HG02678 (cell line): Measurements from ENCODE around the gene CACNA1D.

ENCODE experiments used
- ATAC-seq: cut with Tn5 transposase; IDR thresholded peaks from one replicate; pipeline ENCODE4 v1.9.1; 2021; ENCODE audit warnings: mild to moderate bottlenecking, moderate library complexity; ENCODE audit not compliant: unreplicated experiment

CACNA1D gene

DNA sequence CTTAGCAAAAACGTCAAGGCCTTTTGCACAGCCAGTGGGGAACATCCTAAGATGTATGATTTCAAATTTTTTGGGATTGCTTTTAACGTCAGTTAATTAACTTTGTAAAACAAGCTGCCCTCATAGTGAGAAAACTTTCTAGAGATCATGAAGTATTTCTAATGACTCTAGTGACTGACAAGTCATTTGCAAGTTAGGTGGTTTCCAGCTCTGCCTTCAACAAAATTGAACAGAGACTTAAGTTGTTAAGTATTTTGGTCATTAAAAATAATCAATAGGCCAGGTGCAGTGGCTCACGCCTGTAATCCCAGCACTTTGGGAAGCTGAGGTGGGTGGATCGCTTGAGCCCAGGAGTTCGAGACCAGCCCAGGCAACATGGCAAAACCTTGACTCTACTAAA is 280.6 kb downstream of the CACNA1D start:
- ATAC-seq: no peak

DNA sequence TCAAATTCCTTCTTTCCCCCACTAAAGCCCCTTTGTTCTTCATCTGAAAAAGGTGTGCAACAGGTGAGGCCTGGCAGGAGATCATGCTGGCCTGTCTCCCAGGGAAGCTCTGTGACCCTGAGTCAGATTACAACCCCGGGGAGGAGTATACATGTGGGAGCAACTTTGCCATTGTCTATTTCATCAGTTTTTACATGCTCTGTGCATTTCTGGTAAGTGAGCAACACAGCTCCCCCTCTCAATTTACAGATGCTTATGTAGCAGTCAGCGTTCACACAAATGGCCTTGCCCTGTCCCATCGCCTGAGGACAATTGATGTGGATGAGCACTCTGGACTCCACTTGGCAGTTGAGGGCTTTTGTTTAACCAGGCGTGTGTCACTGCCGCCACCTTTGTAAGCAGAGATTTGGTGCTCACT is 281.4 kb downstream of the CACNA1D start:
- no peak for ATAC-seq

DNA sequence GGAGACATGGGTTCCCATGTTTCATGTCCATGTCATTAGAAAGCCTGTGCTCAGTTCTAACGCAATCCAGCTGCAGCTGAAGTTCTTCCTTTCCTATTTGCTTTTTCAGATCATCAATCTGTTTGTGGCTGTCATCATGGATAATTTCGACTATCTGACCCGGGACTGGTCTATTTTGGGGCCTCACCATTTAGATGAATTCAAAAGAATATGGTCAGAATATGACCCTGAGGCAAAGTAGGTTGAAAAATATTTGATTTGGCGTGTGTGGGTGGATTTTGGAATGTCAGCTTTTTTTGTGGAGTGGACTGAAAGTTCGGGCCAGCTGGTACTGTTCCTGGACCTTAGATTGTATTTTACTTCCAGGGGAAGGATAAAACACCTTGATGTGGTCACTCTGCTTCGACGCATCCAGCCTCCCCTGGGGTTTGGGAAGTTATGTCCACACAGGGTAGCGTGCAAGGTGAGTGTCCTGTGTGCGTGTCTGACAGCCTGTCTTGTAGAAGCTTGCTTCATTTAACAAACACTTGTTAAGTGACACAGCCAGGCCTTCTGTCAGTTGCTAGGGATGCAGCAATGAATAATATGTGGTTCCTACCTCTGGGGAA is 282.2 kb downstream of the CACNA1D start:
- ATAC-seq: no peak

DNA sequence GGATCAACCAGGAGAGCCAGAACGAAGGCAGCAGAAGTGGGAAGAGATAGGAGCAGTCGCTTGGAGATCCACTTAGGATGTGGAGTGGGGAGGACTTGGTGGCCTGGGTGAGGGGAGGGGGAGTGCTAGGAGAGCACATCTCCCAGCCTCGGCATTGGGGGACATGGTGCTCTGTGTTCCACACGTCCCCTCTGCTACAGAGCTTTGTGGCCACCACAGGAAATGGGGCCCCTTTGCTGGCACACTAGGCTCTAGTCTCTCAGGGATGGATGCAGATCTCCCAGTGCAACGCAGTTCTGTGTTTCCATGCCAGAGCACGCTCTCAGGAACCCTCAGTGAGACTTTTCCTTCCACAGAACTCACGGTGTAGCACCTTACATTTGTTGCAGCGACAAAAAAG is 283.1 kb downstream of the CACNA1D start:
- ATAC-seq: no peak

DNA sequence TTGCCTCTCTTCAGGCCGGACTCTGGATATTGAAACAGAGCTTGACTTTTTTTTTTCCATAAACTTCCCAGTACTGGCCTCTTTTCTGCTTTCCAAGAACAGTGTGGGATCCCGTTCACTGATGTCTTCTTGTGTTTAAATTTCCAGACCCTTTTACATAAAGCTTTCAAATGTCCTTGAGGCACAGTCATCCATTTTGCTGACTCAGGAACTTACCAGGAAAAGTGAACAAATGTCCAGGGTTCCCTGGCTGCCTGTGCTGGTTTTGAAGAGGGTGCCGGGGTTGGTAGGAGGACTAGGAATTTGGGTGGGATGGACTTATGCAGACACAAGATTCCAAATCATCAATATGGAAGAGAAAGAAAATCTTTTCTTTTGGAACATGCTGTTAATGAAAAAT is 283.7 kb downstream of the CACNA1D start:
- no peak for ATAC-seq

DNA sequence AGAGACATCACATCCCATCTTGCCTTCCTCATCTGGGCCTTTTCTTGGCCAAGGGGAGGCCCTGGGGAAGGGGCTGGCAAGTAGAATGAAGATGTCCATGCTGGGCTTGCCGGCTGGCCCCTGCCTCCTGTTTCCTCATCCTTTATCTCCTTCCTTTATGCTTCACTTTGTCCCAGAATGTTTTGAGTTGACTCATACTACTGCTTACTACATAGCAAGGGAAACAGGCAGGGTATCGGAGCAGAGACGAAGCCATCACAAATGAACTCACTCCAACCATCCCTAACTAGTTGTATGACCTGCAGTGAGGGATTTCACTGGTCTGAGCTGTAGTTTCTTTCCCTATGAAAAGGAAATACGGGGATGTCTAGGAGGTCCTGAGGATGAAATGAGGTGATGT is 285.8 kb downstream of the CACNA1D start:
- ATAC-seq: no peak

DNA sequence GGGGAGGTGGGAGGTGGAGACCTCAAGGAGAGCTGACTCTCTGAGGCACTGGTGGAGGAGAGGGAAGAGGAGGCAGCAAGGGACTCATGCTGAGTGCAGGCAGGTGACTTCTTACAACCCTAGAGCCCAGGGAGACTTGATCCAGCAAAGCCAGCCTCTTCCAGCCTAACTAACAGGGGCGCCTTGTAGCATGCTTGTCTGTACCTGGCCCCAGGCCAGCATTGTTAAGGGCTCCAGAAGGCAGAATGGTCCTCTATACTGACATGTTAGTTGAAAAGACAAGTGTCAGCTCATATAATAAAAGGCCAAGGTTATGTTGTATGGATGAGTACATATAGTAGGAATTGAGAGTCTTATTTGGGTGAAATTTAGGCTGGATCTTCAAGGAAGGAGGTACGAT is 286.4 kb downstream of the CACNA1D start:
- ATAC-seq: no peak

DNA sequence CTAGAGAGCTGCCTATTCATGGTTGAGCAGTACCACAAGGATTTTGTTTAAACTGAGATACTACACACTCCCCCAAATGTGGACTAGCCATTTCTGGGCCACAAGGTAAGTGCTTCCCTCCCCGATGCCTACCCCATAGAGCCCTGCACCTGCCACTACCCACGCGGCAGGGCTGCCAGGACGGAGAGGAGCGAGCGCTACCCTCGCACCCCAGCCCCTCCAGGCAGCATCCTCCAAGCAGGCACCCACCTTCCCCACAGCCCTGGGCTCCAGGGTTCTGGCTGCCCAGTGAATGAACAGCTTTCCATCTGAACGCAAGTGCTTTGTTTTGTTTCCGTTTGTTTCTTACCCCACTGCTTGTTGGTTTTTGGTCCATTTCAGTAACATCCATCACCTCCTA is 292.6 kb downstream of the CACNA1D start:
- no peak for ATAC-seq

DNA sequence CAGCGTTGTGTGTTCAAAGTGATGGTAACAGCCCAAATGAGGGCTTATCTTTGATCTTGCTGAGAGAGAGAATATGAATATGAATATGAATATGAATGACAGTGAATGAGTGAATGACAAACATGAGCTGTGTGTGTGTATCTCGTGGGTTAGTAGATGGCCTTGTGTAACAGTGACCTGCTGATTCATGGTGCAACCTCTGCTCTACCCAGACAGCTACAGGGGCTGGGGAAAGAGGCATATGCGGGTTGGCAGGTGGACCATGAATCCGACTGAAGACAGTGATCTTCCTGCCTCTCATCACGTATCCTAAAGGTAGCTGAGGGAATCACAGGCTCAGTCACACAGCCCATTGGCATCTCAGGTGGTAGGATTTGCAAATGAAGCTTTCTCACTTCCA is 293.6 kb downstream of the CACNA1D start:
- no peak for ATAC-seq

DNA sequence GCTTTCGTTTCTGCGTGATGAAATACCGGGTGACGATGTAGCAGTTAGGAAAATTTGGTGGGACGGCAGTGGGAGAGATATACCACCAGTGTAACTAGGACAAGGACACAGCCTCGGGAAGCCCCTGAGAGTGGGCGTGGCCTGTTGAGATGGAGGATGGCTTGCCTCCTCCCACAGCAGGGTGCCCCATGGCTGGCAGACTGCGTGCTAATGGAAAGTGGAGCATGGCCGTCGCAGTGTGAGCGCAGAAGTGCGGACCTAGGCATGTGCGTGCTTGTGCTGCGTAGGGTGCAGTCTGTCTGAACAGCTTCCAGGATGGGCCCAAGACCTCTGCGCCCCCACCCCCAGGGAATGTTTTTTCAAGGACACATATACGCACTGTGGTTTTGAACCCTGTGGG is 295.0 kb downstream of the CACNA1D start:
- no peak for ATAC-seq

DNA sequence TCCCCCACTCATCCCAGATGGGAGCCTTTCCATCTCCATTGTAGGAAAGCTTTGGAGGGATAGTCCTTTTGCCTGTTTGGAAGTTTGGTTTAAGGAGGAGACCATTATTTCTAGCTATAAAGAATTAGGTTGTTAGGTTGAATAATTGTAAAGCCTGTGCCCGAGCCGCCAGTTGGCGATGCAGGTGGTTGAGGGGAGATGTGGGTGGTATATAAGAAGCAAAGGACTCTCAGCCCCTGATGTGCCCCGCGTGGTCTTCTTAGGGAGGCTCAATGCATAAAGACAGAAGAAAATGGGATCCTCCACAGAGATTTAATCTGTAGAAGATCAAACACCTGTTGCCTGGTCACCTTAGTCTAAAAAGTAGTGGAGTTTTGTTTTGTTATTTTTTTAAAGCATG is 296.1 kb downstream of the CACNA1D start:
- no peak for ATAC-seq

DNA sequence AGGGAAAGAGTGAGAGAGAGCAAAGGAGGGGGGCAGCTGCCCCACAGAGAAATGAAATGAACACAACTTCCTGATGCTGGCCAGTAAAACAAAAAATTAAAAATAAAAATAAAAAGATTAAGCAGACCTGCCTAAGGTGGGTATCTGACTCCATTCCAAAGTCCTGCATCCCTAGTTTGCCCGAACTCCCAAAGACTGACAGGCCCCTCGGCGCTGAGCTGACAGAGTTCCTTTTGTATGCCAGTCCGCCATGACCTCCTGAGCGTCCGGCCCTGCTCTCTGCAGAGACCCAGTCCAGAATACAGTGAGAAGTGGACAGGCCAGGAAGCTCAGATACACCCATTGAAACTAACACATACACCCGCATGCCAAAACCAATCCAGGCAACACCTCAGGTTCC is 296.9 kb downstream of the CACNA1D start:
- ATAC-seq: no peak

DNA sequence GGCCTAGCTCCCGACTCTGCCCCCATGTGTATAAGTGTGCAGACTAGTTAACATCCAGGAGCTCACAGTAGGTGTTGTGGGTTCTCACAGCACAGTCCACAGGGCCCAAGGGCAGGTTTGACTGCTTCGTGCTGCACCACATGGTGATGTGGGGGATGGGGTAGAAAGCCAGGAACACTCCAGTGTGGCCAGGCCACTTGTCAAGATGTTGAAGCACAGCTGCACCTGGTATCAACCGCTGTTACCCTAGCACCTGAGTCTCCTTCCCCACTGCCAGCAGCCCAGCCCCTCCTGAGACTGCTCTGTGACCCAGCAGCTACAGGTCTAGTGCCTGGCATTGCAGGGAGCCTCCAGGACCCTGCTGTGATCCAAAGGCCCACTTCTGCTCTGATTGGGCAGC is 298.5 kb downstream of the CACNA1D start:
- ATAC-seq: no peak

DNA sequence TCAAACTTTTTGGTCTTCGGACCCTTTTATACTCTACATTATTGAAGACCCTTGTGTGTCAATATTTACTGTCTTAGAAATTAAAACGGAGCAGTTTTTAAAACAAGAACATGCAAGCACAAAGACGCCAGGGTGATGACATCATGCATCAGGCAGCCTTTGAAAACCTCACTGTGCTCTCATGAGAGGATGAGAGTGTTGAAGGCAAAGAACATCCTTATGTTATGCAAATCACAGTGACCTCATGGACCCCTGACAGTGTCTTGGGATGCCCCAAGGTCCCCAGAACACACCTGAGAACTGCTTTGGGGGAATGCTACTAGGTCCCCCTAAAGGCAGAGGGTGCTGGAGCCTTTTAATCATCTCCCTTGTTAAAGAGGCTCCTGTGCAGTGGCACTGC is 300.2 kb downstream of the CACNA1D start:
- ATAC-seq: no peak

DNA sequence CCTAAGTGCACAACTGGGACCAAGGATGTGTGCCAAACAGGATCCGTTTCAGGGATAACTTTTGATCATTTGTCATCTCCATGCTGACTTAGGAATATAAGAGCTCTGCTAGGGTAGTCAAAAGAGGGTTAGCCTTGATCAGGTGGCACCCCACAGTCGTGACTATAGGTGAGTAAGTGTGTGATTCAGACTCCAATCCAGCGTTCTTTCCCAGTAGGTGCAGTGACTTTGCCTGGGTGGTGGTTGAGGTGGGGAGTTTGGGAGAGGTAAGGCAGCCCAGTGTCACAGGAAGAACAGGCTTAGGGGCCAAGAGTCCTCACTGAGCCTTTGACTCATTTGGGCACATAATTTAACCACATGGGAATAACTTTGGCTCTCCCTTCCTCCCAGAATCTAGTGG is 300.8 kb downstream of the CACNA1D start:
- ATAC-seq: no peak

DNA sequence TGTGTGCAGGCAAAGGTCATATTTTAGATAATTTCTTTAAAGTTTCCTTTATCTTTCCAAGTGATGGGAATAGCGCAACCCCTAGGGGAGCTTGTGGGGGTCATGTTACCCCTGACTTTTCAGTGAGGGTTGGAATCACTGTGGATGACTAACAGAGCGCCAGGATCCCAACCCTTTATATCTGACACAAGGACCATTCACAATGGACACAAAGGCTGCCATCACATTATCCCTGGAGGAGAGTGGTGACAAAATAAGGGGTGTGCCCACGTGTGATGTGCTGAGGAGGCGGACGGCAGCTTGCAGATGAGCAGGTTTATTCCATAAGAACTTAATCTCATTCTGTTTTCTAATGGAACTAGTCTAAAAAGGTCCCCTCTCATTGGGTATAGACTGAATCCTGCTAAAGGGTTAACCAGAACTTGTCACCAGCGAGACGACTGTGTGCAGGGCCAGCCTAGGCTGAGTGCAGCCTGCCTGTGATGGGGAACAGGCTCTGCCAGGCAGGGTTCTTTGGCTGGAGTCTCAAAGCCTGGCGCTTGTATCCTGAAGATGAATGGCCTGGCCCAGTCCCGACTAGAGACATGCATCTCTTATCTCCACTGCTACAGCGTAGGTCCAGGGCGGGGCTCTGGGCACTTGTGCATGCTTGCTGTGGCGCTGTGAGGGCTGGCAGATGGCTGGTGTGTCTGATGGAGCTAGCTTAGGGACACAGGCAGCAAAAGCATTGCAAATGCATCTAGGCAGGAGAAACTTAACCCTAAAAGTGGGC is 301.6 kb downstream of the CACNA1D start:
- no peak for ATAC-seq

DNA sequence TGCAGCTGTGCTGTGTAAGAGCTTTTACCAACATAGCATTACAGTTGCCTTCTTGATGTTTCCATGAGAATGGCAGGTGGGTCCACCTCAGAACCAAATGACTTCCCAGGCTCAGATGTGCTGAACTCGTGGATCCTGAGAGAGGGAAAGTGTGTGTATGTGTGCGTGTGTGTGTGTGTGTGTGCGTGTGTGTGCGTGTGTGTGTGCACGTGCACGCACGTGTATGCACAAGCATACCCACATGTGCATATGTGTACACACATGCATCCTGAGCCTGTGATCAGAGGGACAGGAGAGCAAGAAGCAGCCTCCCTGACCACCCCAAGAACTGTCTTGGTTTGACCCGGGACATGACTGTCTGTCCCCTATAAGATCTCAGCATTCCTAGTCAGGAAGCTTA is 303.7 kb downstream of the CACNA1D start:
- ATAC-seq: no peak

DNA sequence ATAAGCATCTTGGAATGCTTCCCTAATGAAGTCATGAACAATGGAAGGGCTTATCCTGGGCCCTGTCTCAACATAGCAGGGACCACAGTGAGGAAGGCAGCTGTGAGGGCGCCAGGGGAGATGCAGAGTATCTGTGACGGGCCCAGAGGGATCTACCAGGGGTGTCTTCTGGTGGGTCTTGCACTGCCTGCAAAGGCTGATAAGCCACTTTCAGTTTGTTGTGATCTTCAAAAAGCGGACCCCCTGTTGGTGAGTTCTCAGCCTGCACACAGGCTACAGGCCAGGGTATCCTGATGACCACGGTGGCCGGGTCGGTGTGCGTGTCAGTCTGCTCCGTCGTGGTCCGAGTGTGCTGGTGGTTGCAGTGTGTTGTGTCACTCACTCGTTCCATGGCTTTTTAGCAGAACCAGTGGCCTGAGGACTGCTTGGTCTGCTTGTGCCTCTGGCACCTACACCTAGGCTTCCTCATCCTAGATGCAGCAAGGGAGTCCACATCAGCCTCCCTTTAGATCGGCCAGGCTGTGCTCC is 305.0 kb downstream of the CACNA1D start:
- no peak for ATAC-seq

DNA sequence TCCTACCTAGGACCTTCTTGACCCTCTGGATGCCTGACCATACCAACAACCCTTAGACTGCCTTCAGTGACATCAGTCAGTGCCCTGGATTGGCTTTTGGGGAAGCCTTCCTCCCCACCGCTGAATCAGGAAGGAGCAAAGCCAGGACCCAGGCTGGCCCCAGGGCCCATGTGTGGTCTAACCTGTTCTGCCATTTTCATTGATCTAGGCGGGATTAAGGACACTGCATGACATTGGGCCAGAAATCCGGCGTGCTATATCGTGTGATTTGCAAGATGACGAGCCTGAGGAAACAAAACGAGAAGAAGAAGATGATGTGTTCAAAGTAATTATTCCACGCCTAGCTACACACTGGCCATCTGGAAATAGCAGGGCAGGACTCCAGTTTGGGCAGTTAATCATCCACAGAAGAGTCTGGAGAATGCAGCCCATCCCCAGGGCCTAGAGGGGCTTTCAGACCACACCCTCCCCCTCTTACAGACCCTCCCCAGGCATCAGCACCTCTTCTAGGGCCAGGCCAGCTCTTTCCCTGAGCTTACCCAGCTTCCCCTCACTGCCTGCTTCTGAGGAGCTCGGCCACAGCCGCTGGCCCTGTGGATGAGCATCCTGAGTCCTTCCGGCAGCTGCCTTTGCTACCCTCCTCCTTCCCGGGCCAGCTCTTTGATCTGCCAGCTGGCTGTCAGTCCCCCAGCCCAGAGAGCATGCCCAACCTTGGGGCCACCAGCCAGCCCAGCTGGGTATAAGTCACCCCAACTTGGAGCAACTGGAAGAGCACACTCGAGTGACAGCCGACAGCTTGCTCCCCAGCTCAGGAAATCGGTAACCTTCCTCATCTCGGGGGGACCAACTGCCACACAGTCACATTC is 305.9 kb downstream of the CACNA1D start:
- ATAC-seq: no peak

DNA sequence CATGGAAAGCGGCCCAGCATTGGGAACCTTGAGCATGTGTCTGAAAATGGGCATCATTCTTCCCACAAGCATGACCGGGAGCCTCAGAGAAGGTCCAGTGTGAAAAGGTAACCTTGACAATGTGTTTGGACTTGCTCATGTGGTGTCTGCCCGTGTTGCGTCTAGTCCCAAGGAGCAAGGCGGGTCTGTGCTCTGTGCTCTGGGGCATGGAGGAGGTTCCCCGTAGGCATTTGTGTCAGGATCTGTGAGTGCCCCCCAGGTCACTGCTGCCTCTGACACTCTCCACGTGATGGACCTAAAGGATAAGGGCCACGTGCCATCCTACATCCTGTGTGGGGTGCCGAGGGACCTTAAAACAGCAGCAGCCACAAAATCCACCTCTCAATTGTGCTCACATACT is 306.9 kb downstream of the CACNA1D start:
- no peak for ATAC-seq

DNA sequence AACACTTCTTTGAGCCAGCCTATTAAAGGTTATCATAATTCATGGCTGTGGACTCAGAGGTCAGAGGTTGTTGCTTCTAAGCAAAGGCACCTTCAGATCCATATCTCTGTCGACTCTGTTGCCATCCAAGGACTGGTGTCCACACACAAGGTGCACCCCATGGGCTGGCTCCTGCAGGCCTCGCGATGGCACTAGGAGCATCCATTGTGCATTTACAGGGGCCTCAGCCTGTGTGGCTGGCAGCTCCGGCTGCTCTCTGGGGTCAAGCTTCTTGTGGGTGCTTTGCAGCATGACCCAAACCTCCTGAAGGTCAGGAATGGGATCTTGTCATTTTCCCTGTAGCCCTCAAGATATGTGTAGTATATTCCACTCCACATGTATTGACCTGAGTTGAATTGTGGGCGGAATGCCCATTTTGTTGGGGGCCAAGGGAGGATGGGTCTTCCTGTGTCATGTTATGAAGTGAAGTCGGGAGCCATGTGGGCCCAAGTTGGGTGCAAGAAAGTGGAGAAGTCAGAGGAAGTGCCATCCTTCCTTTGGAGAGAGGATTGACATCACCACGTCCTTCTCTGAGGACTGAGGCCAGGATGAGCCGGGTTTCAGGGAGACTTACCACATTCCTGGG is 308.0 kb downstream of the CACNA1D start:
- ATAC-seq: no peak
